SK-MEL-5 (cell line): Measurements from ENCODE around the gene ZDHHC5. TPM values are rescaled to one million over a fixed set of nuclear protein-coding genes. Genes with fewer than 3 reads are reported as not detected.

Source experiments
- DNase-seq: peaks from one replicate; pipeline ENCODE4 v3.0.0-alpha.2; 2016; ENCODE audit warnings: low read depth, low spot score
- in situ Hi-C: cut with HindIII; loops from 2 replicates; pipeline ENCODE4 v1.10.0; 2016; ENCODE audit warnings: low sequenced_read_pairs, high pct_unique_total_duplicates, low pct_unique_long_range_greater_than_20kb
- small RNA-seq, 2 experiments: library from RNA; depleted of rRNA; stranded (forward); fragments of <200 nt; gene quantifications; one replicate each; pipeline ENCODE3, GENCODE V24; 2014
- total RNA-seq: library from RNA; depleted of rRNA; stranded (reverse); fragments of >200 nt; shearing (Covaris generic); gene quantifications from 2 replicates; pipeline ENCODE4 v1.2.3, GENCODE V29; 2014; rRNA removed

The ZDHHC5 gene
- total RNA-seq, 1 experiment from 2014 or later: 28.7 TPM

GRCh38 chr11:57745206-57745605 is 77.3 kb downstream of the ZDHHC5 start:
- in situ Hi-C loops: no loop called here
- DNase-seq: no peak

GRCh38 chr11:57746920-57747319 is 79.0 kb downstream of the ZDHHC5 start:
- no peak for DNase-seq
- in situ Hi-C loops: no loop called here

Small RNAs within 50 kb of the gene (small RNA-seq; reads per million reads assigned to genes)
- 0.91 to 130 reads per million in 2 experiments for gene MIR130A
- gene TMX2-CTNND1: 0 reads per million in 2 experiments

Other genes starting within 250 kb of the ZDHHC5 start
- gene SLC43A3, start 241.0 kb upstream of the ZDHHC5 start, total RNA-seq: 30.6 and 37.0 TPM in 2 replicates
- gene RTN4RL2, start 207.6 kb upstream of the ZDHHC5 start, total RNA-seq: 0.29 and 1.1 TPM in 2 replicates
- 10.1 and 11.2 TPM in 2 replicates for gene SLC43A1, start 152.4 kb upstream of the ZDHHC5 start, total RNA-seq
- 48.5 and 51.6 TPM in 2 replicates for gene TIMM10, start 137.4 kb upstream of the ZDHHC5 start, total RNA-seq
- not detected in 2 replicates for gene SMTNL1, start 130.5 kb upstream of the ZDHHC5 start, total RNA-seq
- 17.0 and 22.4 TPM in 2 replicates for gene UBE2L6, start 100.4 kb upstream of the ZDHHC5 start, total RNA-seq
- gene SERPING1, start 70.4 kb upstream of the ZDHHC5 start, total RNA-seq: not detected in 2 replicates
- 4.5 and 5.3 TPM in 2 replicates for gene YPEL4, start 18.2 kb upstream of the ZDHHC5 start, total RNA-seq
- 17.8 and 19.2 TPM in 2 replicates for gene CLP1, start 10.4 kb upstream of the ZDHHC5 start, total RNA-seq
- 14.1 and 20.3 TPM in 2 replicates for gene MED19, start 44.1 kb downstream of the ZDHHC5 start, total RNA-seq
- gene TMX2, start 44.5 kb downstream of the ZDHHC5 start, total RNA-seq: 238 and 245 TPM in 2 replicates
- gene SELENOH, start 73.4 kb downstream of the ZDHHC5 start, total RNA-seq: 171 and 183 TPM in 2 replicates
- gene BTBD18, start 83.7 kb downstream of the ZDHHC5 start, total RNA-seq: not detected in 2 replicates
- gene CTNND1, start 93.7 kb downstream of the ZDHHC5 start, total RNA-seq: 51.6 and 53.8 TPM in 2 replicates